K562 (cell line): Measurements from ENCODE around the gene FANCI. TPM values are rescaled to one million over a fixed set of nuclear protein-coding genes. Genes with fewer than 3 reads are reported as not detected.
A peak's percentile ranks its signal among the peaks of the same experiment; 100 is the strongest.

ENCODE experiments used
- ARID2 ChIP-seq: fragments of 450-650 bp; IDR thresholded peaks from 2 replicates; pipeline ENCODE4 v1.6.1; 2017; ENCODE audit warnings: antibody characterized with exemption, mild to moderate bottlenecking
- CTCF ChIP-seq, 3 experiments: IDR thresholded peaks in 2 of 3; conservative IDR thresholded peaks in 1 of 3; 2 replicates each; pipeline ENCODE4 v1.5.1; 2011 to 2012; ENCODE audit warnings: low read length in 3 of 3, mild to moderate bottlenecking in 3 of 3, control low read depth in 2 of 3, improper control_type of control experiment in 1 of 3, inconsistent platforms in 1 of 3, low read depth in 1 of 3, mixed read lengths in 1 of 3, moderate library complexity in 1 of 3; ENCODE audit not compliant: insufficient read depth in 2 of 3
- E2F8 ChIP-seq: fragments of 450-650 bp; IDR thresholded peaks from 2 replicates; pipeline ENCODE4 v1.7.1; 2018; ENCODE audit warnings: mild to moderate bottlenecking, low read depth; ENCODE audit not compliant: partially characterized antibody
- HMGN3 ChIP-seq: IDR thresholded peaks from 2 replicates; pipeline ENCODE4 v1.6.1; 2011; ENCODE audit warnings: borderline replicate concordance, low read depth, mild to moderate bottlenecking, mixed read lengths, low read length; ENCODE audit not compliant: insufficient read length; ENCODE audit errors: extremely low read depth
- HNRNPK ChIP-seq: fragments of 200-400 bp; formaldehyde crosslinking; IDR thresholded peaks from one replicate; pipeline ENCODE4 v1.6.1; 2018; ENCODE audit warnings: mild to moderate bottlenecking, low read depth, low read length; ENCODE audit not compliant: poor library complexity, severe bottlenecking
- MAFK ChIP-seq: IDR thresholded peaks from 2 replicates; pipeline ENCODE4 v1.6.1; 2011; ENCODE audit warnings: low read length, improper control_type of control experiment
- NBN ChIP-seq: fragments of 450-650 bp; IDR thresholded peaks from 2 replicates; pipeline ENCODE4 v1.6.1; 2016; ENCODE audit warnings: low read depth, mild to moderate bottlenecking
- NR4A1 ChIP-seq, 2 experiments: fragments of 250-450 bp in 1 of 2; fragments of 450-650 bp in 1 of 2; sonication (Bioruptor Pico) in 1 of 2; IDR thresholded peaks; 2 replicates each; pipeline versions ENCODE4 v1.4.0 to v1.6.1; 2016 to 2020; ENCODE audit warnings: mild to moderate bottlenecking in 2 of 2, missing compliant biosample characterization in 1 of 2, missing genetic modification characterization in 1 of 2, moderate library complexity in 1 of 2
- SIN3B ChIP-seq: fragments of 450-650 bp; IDR thresholded peaks from 2 replicates; pipeline ENCODE4 v1.6.1; 2017; ENCODE audit warnings: low read depth, mild to moderate bottlenecking, moderate library complexity
- TCF3 ChIP-seq: sonication (generic); formaldehyde crosslinking; IDR thresholded peaks from 2 replicates; pipeline ENCODE4 v1.4.0; 2020; ENCODE audit warnings: mild to moderate bottlenecking, missing genetic modification reagents
- ZBTB17 ChIP-seq: fragments of 450-650 bp; formaldehyde crosslinking; IDR thresholded peaks from 2 replicates; pipeline ENCODE4 v1.4.0; 2020; ENCODE audit warnings: mild to moderate bottlenecking
- ZNF124 ChIP-seq: sonication (generic); formaldehyde crosslinking; IDR thresholded peaks from 2 replicates; pipeline ENCODE4 v1.8.1; 2022; ENCODE audit warnings: missing genetic modification reagents
- ZNF384 ChIP-seq: IDR thresholded peaks from 2 replicates; pipeline ENCODE4 v1.6.1; 2012; ENCODE audit warnings: low read depth, low read length, improper control_type of control experiment
- ZNF518B ChIP-seq: fragments of 250-450 bp; sonication (Bioruptor Pico); IDR thresholded peaks from 2 replicates; pipeline ENCODE4 v1.5.0; 2021; ENCODE audit warnings: mild to moderate bottlenecking, moderate library complexity
- ZNF639 ChIP-seq, 2 experiments: fragments of 200-800 bp in 1 of 2; sonication (Bioruptor generic) in 1 of 2; sonication (generic) in 1 of 2; formaldehyde crosslinking in 1 of 2; IDR thresholded peaks in 1 of 2; conservative IDR thresholded peaks in 1 of 2; 2 replicates each; pipeline versions ENCODE4 v1.5.0 to v1.6.1; 2016 to 2020; ENCODE audit warnings: missing compliant biosample characterization in 1 of 2, missing genetic modification characterization in 1 of 2, missing genetic modification reagents in 1 of 2
- polyA plus RNA-seq, 8 experiments: library from polyadenylated mRNA; depleted of rRNA in 4 of 8; stranded (reverse) in 5 of 8; unstranded in 3 of 8; fragments of >200 nt; fragmentation: Nextera tagmentation in 2 of 8; fragmentation: Illumina TruSeq in 1 of 8; extraction: Ambion mirVana in 2 of 8; extraction: Trizol in 1 of 8; gene quantifications; 2 replicates each; pipeline versions ENCODE4 v1.2.1 to v1.2.3, GENCODE V29; 2011 to 2014; ENCODE audit warnings: inconsistent platforms in 1 of 8, missing spikeins in 1 of 8
- total RNA-seq, 7 experiments: library from RNA; depleted of rRNA in 6 of 7; stranded (reverse); fragments of >200 nt in 6 of 7; fragmentation: Illumina TruSeq in 2 of 7; extraction: Trizol in 2 of 7; gene quantifications; 2 replicates each; pipeline versions ENCODE4 v1.2.1 to v1.2.3, GENCODE V29; 2011 to 2021; ENCODE audit warnings: low replicate concordance in 1 of 7

Gene FANCI
- total and polyA plus RNA-seq, 9 of the 15 experiments (the other 6 are each of a cell fraction or from before 2014, with no cell fraction given) = 72.1 to 165 (median 131) TPM

GRCh38 chr15:89358755-89359439, 115.1 kb downstream of the FANCI start (continued):
- peak; percentile 77 to 93 (median 89) for TF ChIP-seq CTCF (IDR thresholded peaks at IDR 0.05 in 2 of 3, conservative IDR thresholded peaks at IDR 0.05 in 1 of 3; ENCODE audit: insufficient read depth in 2 of 3, low read depth in 1 of 3, low read length in 3 of 3)
- TF ChIP-seq ZBTB17 (CRISPR knock-in tag) = peak; percentile 33; the same call in 1 of the 2 replicates
- TF ChIP-seq TCF3 (CRISPR knock-in tag) = peak; percentile 24; the same call in 1 of the 2 replicates
- TF ChIP-seq SIN3B = no peak
- TF ChIP-seq ZNF384 = no peak
- TF ChIP-seq ZNF124 (CRISPR knock-in tag) = no peak
- TF ChIP-seq NR4A1 (CRISPR knock-in tag; IDR thresholded peaks at IDR 0.05) = peak; percentile 46; the same call in 1 of the 2 replicates
- TF ChIP-seq NR4A1 (tag; IDR thresholded peaks at IDR 0.05) = no peak
- peak; percentile 38 for TF ChIP-seq E2F8
- peak; percentile 72; the same call in 1 of the 2 replicates for TF ChIP-seq ARID2
- TF ChIP-seq MAFK = 0 out of 2 replicates have a peak, but pooled peaks have one; percentile 22
- TF ChIP-seq ZNF639 (CRISPR knock-in tag; conservative IDR thresholded peaks at IDR 0.05 in 1 of 2, IDR thresholded peaks at IDR 0.05 in 1 of 2) = no peak
- peak; percentile 58 for TF ChIP-seq HMGN3
- TF ChIP-seq ZNF518B (CRISPR knock-in tag) = no peak
- TF ChIP-seq HNRNPK = peak; percentile 43
- TF ChIP-seq NBN = peak; percentile 76
